Naive thymus-derived CD4-positive, alpha-beta T cell (primary cell): ENCODE data around the gene ZNF358. TPM values are rescaled to one million over a fixed set of nuclear protein-coding genes. Genes with fewer than 3 reads are reported as not detected.

Experiments used
- ATAC-seq: fragments of 150-1000 bp; cut with Tn5 transposase; 2 replicates; pipeline ENCODE4 v1.10.0; 2021; ENCODE audit warnings: mild to moderate bottlenecking, moderate library complexity
- CTCF ChIA-PET: fragments of 350-600 bp; sonication (Branson Sonifier 250); formaldehyde crosslinking; loops from one replicate; lab custom pipeline; 2021; ENCODE audit warnings: antibody characterized with exemption; lab: Charles Lee
- POLR2A ChIA-PET: fragments of 350-600 bp; sonication (Branson Sonifier 250); formaldehyde crosslinking; loops from one replicate; lab custom pipeline; 2021; ENCODE audit warnings: antibody characterized with exemption, inconsistent platforms; lab: Charles Lee
- DNase-seq, 9 donors: peaks; one replicate each; pipeline versions ENCODE4 v3.0.0 to v3.0.0-alpha.2; 2020 to 2022; ENCODE audit warnings: mixed read lengths in 1 of 9
- H3K27ac ChIP-seq: one replicate; pipeline ENCODE4 v1.7.0; 2013; ENCODE audit warnings: mild to moderate bottlenecking, low read depth, low read length, moderate library complexity
- H3K27me3 ChIP-seq, 2 donors: one replicate each; pipeline ENCODE4 v1.7.0; 2013; ENCODE audit warnings: low read length in 2 of 2, mild to moderate bottlenecking in 2 of 2, moderate library complexity in 2 of 2; ENCODE audit not compliant: control insufficient read depth in 2 of 2, insufficient read depth in 2 of 2
- H3K36me3 ChIP-seq, 3 experiments: 1 replicate in 2 of 3; 2 replicates in 1 of 3; pipeline ENCODE4 v1.7.0; 2013; ENCODE audit warnings: low read length in 3 of 3, mild to moderate bottlenecking in 3 of 3, moderate library complexity in 1 of 3; ENCODE audit not compliant: insufficient read depth in 3 of 3, control insufficient read depth in 2 of 3
- H3K4me1 ChIP-seq, 2 donors: one replicate each; pipeline ENCODE4 v1.7.0; 2013; ENCODE audit warnings: low read length in 2 of 2, mild to moderate bottlenecking in 2 of 2, moderate library complexity in 1 of 2; ENCODE audit not compliant: control insufficient read depth in 2 of 2, insufficient read depth in 2 of 2
- H3K4me3 ChIP-seq: 2 replicates; pipeline ENCODE4 v1.7.0; 2013; ENCODE audit warnings: mild to moderate bottlenecking, low read length
- H3K9me3 ChIP-seq, 3 experiments: 1 replicate in 2 of 3; 2 replicates in 1 of 3; pipeline ENCODE4 v1.7.0; 2013; ENCODE audit warnings: low read length in 3 of 3; ENCODE audit not compliant: control insufficient read depth in 2 of 3
- H3K27ac Mint-ChIP-seq, 9 donors: one replicate each; pipeline ENCODE4 v1.8.0; 2020 to 2022; ENCODE audit warnings: mixed read lengths in 9 of 9, mild to moderate bottlenecking in 8 of 9, moderate library complexity in 5 of 9, inconsistent platforms in 2 of 9
- H3K27me3 Mint-ChIP-seq, 5 donors: one replicate each; pipeline ENCODE4 v1.8.0; 2021 to 2022; ENCODE audit warnings: mixed read lengths in 5 of 5, mild to moderate bottlenecking in 1 of 5
- H3K36me3 Mint-ChIP-seq, 5 donors: one replicate each; pipeline ENCODE4 v1.8.0; 2020 to 2022; ENCODE audit warnings: mixed read lengths in 5 of 5, mild to moderate bottlenecking in 3 of 5, inconsistent platforms in 1 of 5
- H3K4me1 Mint-ChIP-seq, 7 donors: one replicate each; pipeline ENCODE4 v1.8.0; 2020 to 2022; ENCODE audit warnings: mixed read lengths in 7 of 7, mild to moderate bottlenecking in 3 of 7, inconsistent platforms in 1 of 7
- H3K4me3 Mint-ChIP-seq, 10 donors: one replicate each; pipeline ENCODE4 v1.8.0; 2020 to 2022; ENCODE audit warnings: mild to moderate bottlenecking in 10 of 10, mixed read lengths in 10 of 10, moderate library complexity in 6 of 10, inconsistent platforms in 2 of 10
- H3K9me3 Mint-ChIP-seq, 11 donors: one replicate each; pipeline ENCODE4 v1.8.0; 2020 to 2022; ENCODE audit warnings: mixed read lengths in 11 of 11, mild to moderate bottlenecking in 4 of 11, inconsistent platforms in 1 of 11, moderate library complexity in 1 of 11
- intact Hi-C, 2 donors: fragments of 100-400 bp; cut with micrococcal nuclease; formaldehyde crosslinking; loops; one replicate each; pipeline ENCODE4 v1.15.1; 2023
- polyA plus RNA-seq, 2 donors: library from polyadenylated mRNA; unstranded; fragments of 300-500 nt; fragmentation: Illumina TruSeq; gene quantifications; one replicate each; pipeline ENCODE4 v1.2.3, GENCODE V29; 2021
- total RNA-seq, 6 experiments: library from RNA in 5 of 6; stranded (reverse) in 5 of 6; gene quantifications; 1 replicate in 5 of 6; 2 replicates in 1 of 6; pipeline ENCODE4 v1.2.3 and lab custom pipeline; 2021 to 2026

The ZNF358 gene
- total and polyA plus RNA-seq, 7 experiments from 2014 or later = 1.4 to 10.1 (median 7.1) TPM

- no peak overlapping the region for H3K4me3 Mint-ChIP-seq
- intact Hi-C loops = no loop called here
- POLR2A ChIA-PET = no interaction called here
Measured at GRCh38 chr19:7497292-7497691, 18.6 kb upstream of the ZNF358 start.

GRCh38 chr19:7500811-7501450 is 15.0 kb upstream of the ZNF358 start:
- Mint-ChIP-seq H3K9me3 (peaks cover 0 to 5% (median 0%) of the 10 kb centered on the region in 11 donors), H3K27ac (no peak overlapping the region), H3K27me3 (peaks cover 32 to 58% (median 37%) of the 10 kb centered on the region in 5 donors), H3K4me1 (peaks cover 4 to 10% (median 7%) of the 10 kb centered on the region in 7 donors), H3K36me3 (peaks cover 0 to 3% (median 0%) of the 10 kb centered on the region in 5 donors), H3K4me3 (peak overlapping the region in 8 of 10 donors; percentile 34 to 78 (median 58))
- Histone ChIP-seq H3K36me3 (no peaks in the 10 kb centered on the region), H3K4me1 (peaks cover 0 to 10% of the 10 kb centered on the region in 2 donors), H3K4me3 (peak overlapping the region; percentile 17), H3K9me3 (no peaks in the 10 kb centered on the region), H3K27ac (no peak overlapping the region), H3K27me3 (peaks cover 0 to 10% of the 10 kb centered on the region in 2 donors)
- POLR2A ChIA-PET = no interaction called here
- peak in 1 of 9 donors; percentile 72 for DNase-seq
- CTCF ChIA-PET = no interaction called here
- intact Hi-C loops = no loop called here
- ATAC-seq = peak; percentile 65

More at GRCh38 chr19:7497292-7497691, 18.6 kb upstream of the ZNF358 start:
- Histone ChIP-seq H3K36me3 (no peaks in the 10 kb centered on the region), H3K27me3 (peaks cover 0 to 5% of the 10 kb centered on the region in 2 donors), H3K4me3 (no peak overlapping the region), H3K27ac (no peak overlapping the region), H3K9me3 (no peaks in the 10 kb centered on the region), H3K4me1 (no peaks in the 10 kb centered on the region)
- CTCF ChIA-PET = interaction anchor here (0.6 to 1.2 kb wide), 3 partner anchors 10 to 71 kb away, joined by 3 to 6 read pairs (median 4); no protein-coding TSS in a partner anchor
- Mint-ChIP-seq H3K36me3 (peaks cover 0 to 3% (median 0%) of the 10 kb centered on the region in 5 donors), H3K27me3 (peaks cover 27 to 37% (median 29%) of the 10 kb centered on the region in 5 donors), H3K9me3 (peaks cover 0 to 3% (median 0%) of the 10 kb centered on the region in 11 donors), H3K4me1 (peaks cover 0 to 14% (median under 1%) of the 10 kb centered on the region in 7 donors), H3K27ac (peak overlapping the region in 1 of 9 donors; percentile 38)
- peak; percentile 42 for ATAC-seq
- no peak for DNase-seq

- DNase-seq = no peak
- H3K27me3 ChIP-seq = peaks cover 0 to 10% of the 10 kb centered on the region in 2 donors
- intact Hi-C loops = no loop called here
- H3K4me1 Mint-ChIP-seq = peaks cover 5 to 13% (median 10%) of the 10 kb centered on the region in 7 donors
- H3K36me3 ChIP-seq = no peaks in the 10 kb centered on the region
- no peaks in the 10 kb centered on the region for H3K9me3 ChIP-seq
- H3K9me3 Mint-ChIP-seq = peaks cover 0 to 5% (median 0%) of the 10 kb centered on the region in 11 donors
- CTCF ChIA-PET = no interaction called here
- ATAC-seq = no peak
- no peak overlapping the region for H3K27ac Mint-ChIP-seq
- POLR2A ChIA-PET = no interaction called here
- H3K4me3 ChIP-seq = no peak overlapping the region
- peaks cover 23 to 57% (median 34%) of the 10 kb centered on the region in 5 donors for H3K27me3 Mint-ChIP-seq
- H3K27ac ChIP-seq = no peak overlapping the region
- peaks cover 0 to 3% (median 0%) of the 10 kb centered on the region in 5 donors for H3K36me3 Mint-ChIP-seq
- H3K4me3 Mint-ChIP-seq = no peak overlapping the region
- peaks cover 0 to 11% of the 10 kb centered on the region in 2 donors for H3K4me1 ChIP-seq
Measured at GRCh38 chr19:7502552-7502951, 13.4 kb upstream of the ZNF358 start.

GRCh38 chr19:7504684-7505083 is 11.2 kb upstream of the ZNF358 start:
- intact Hi-C loops = no loop called here
- Mint-ChIP-seq H3K4me1 (peaks cover 5 to 15% (median 10%) of the 10 kb centered on the region in 7 donors), H3K9me3 (peaks cover 0 to 3% (median 0%) of the 10 kb centered on the region in 11 donors), H3K36me3 (no peaks in the 10 kb centered on the region), H3K27ac (no peak overlapping the region), H3K27me3 (peaks cover 22 to 44% (median 23%) of the 10 kb centered on the region in 5 donors), H3K4me3 (no peak overlapping the region)
- no peak for DNase-seq
- no peaks in the 10 kb centered on the region for H3K36me3 ChIP-seq
- peaks cover 0 to 10% of the 10 kb centered on the region in 2 donors for H3K27me3 ChIP-seq
- H3K27ac ChIP-seq = no peak overlapping the region
- H3K4me3 ChIP-seq = no peak overlapping the region
- CTCF ChIA-PET = interaction anchor here (0.6 kb wide), 1 partner anchor 77 kb away, joined by 6 read pairs; no protein-coding TSS in a partner anchor
- no peak for ATAC-seq
- H3K9me3 ChIP-seq = no peaks in the 10 kb centered on the region
- POLR2A ChIA-PET = no interaction called here
- H3K4me1 ChIP-seq = peaks cover 0 to 11% of the 10 kb centered on the region in 2 donors

GRCh38 chr19:7505288-7505681 is 10.6 kb upstream of the ZNF358 start:
- Histone ChIP-seq H3K36me3 (no peaks in the 10 kb centered on the region), H3K27me3 (peaks cover 0 to 4% of the 10 kb centered on the region in 2 donors), H3K27ac (no peak overlapping the region), H3K4me3 (no peak overlapping the region), H3K4me1 (peaks cover 0 to 11% of the 10 kb centered on the region in 2 donors), H3K9me3 (no peaks in the 10 kb centered on the region)
- ATAC-seq (no peak), DNase-seq (no peak)
- peaks cover 0 to 3% (median 0%) of the 10 kb centered on the region in 11 donors for H3K9me3 Mint-ChIP-seq
- ChIA-PET POLR2A (interaction anchor here (0.6 kb wide), 1 partner anchor 31 kb away, joined by 3 read pairs; no protein-coding TSS in a partner anchor), CTCF (no interaction called here)
- no peaks in the 10 kb centered on the region for H3K36me3 Mint-ChIP-seq
- intact Hi-C loops = no loop called here
- H3K4me3 Mint-ChIP-seq = peak overlapping the region; percentile 3 to 70 (median 49)
- H3K4me1 Mint-ChIP-seq = peaks cover 5 to 15% (median 10%) of the 10 kb centered on the region in 7 donors
- peaks cover 18 to 39% (median 22%) of the 10 kb centered on the region in 5 donors for H3K27me3 Mint-ChIP-seq
- no peak overlapping the region for H3K27ac Mint-ChIP-seq

- CTCF ChIA-PET = no interaction called here
- Mint-ChIP-seq H3K27ac (no peak overlapping the region), H3K36me3 (no peaks in the 10 kb centered on the region), H3K27me3 (peaks cover 18 to 37% (median 22%) of the 10 kb centered on the region in 5 donors), H3K4me1 (peaks cover 5 to 15% (median 10%) of the 10 kb centered on the region in 7 donors), H3K9me3 (peaks cover 0 to 3% (median 0%) of the 10 kb centered on the region in 11 donors), H3K4me3 (peak overlapping the region in 7 of 10 donors; percentile 3 to 70 (median 57))
- peak; percentile 68 for ATAC-seq
- peaks cover 0 to 11% of the 10 kb centered on the region in 2 donors for H3K4me1 ChIP-seq
- H3K36me3 ChIP-seq = no peaks in the 10 kb centered on the region
- intact Hi-C loops = no loop called here
- POLR2A ChIA-PET = interaction anchor here (0.6 to 0.8 kb wide), 2 partner anchors 14 to 32 kb away, joined by 3 read pairs; no protein-coding TSS in a partner anchor
- H3K27me3 ChIP-seq = peaks cover 0 to 4% of the 10 kb centered on the region in 2 donors
- no peak overlapping the region for H3K27ac ChIP-seq
- no peak overlapping the region for H3K4me3 ChIP-seq
- no peaks in the 10 kb centered on the region for H3K9me3 ChIP-seq
- DNase-seq = no peak
Measured at GRCh38 chr19:7505682-7506384, 10.1 kb upstream of the ZNF358 start.
